Progenitor cell of endocrine pancreas (in vitro differentiated cells): ENCODE data around the gene PCBP2. TPM values are rescaled to one million over a fixed set of nuclear protein-coding genes. Genes with fewer than 3 reads are reported as not detected.

ENCODE experiments used
- DNase-seq: peaks from one replicate; pipeline ENCODE4 v3.0.0; 2021; ENCODE audit warnings: low spot score; ENCODE audit not compliant: unreplicated experiment
- H3K27ac Mint-ChIP-seq: 2 replicates; pipeline ENCODE4 v1.8.0; 2021; ENCODE audit warnings: mild to moderate bottlenecking, moderate library complexity, mixed read lengths
- H3K27me3 Mint-ChIP-seq: 2 replicates; pipeline ENCODE4 v1.8.0; 2021; ENCODE audit warnings: mixed read lengths
- H3K36me3 Mint-ChIP-seq: 2 replicates; pipeline ENCODE4 v1.8.0; 2022; ENCODE audit warnings: mixed read lengths; ENCODE audit not compliant: insufficient read depth
- H3K4me1 Mint-ChIP-seq: 2 replicates; pipeline ENCODE4 v1.8.0; 2021; ENCODE audit warnings: low read depth, mixed read lengths
- H3K4me3 Mint-ChIP-seq: 2 replicates; pipeline ENCODE4 v1.8.0; 2021; ENCODE audit warnings: low read depth, mild to moderate bottlenecking, moderate library complexity, mixed read lengths
- H3K9me3 Mint-ChIP-seq: 2 replicates; pipeline ENCODE4 v1.8.0; 2021; ENCODE audit warnings: low read depth, mixed read lengths
- CTCF ChIP-seq: fragments of 200-600 bp; sonication (generic); IDR thresholded peaks from one replicate; pipeline ENCODE4 v1.5.0; 2021; ENCODE audit warnings: antibody characterized with exemption, mild to moderate bottlenecking; ENCODE audit not compliant: unreplicated experiment
- total RNA-seq: library from RNA; stranded (reverse); gene quantifications from 2 replicates; pipeline ENCODE4 v1.2.1, GENCODE V29; 2021

PCBP2 gene
- total RNA-seq, 1 donor from 2014 or later = 1,400 TPM

GRCh38 chr12:53464685-53465418, 12.9 kb downstream of the PCBP2 start:
- H3K27ac Mint-ChIP-seq = peak overlapping the region; percentile 84
- no peak for DNase-seq

GRCh38 chr12:53465679-53466078, 13.8 kb downstream of the PCBP2 start:
- no peak overlapping the region for H3K4me3 Mint-ChIP-seq

More at GRCh38 chr12:53464685-53465418, 12.9 kb downstream of the PCBP2 start:
- Mint-ChIP-seq H3K27me3 (no peaks in the 10 kb centered on the region), H3K36me3 (peaks cover 47% of the 10 kb centered on the region), H3K9me3 (no peaks in the 10 kb centered on the region), H3K4me1 (peaks cover 2% of the 10 kb centered on the region), H3K4me3 (no peak overlapping the region)
- no peak for TF ChIP-seq CTCF

GRCh38 chr12:53466640-53467039, 14.7 kb downstream of the PCBP2 start:
- H3K9me3 Mint-ChIP-seq = no peaks in the 10 kb centered on the region
- DNase-seq = no peak
- peaks cover 47% of the 10 kb centered on the region for H3K36me3 Mint-ChIP-seq
- H3K27me3 Mint-ChIP-seq = no peaks in the 10 kb centered on the region
- no peak overlapping the region for H3K4me3 Mint-ChIP-seq
- H3K27ac Mint-ChIP-seq = no peak overlapping the region
- no peak for TF ChIP-seq CTCF
- H3K4me1 Mint-ChIP-seq = peaks cover 5% of the 10 kb centered on the region

More at GRCh38 chr12:53465679-53466078, 13.8 kb downstream of the PCBP2 start:
- TF ChIP-seq CTCF = no peak
- no peak for DNase-seq
- H3K36me3 Mint-ChIP-seq = peaks cover 46% of the 10 kb centered on the region
- H3K27me3 Mint-ChIP-seq = no peaks in the 10 kb centered on the region
- peaks cover 2% of the 10 kb centered on the region for H3K4me1 Mint-ChIP-seq
- H3K27ac Mint-ChIP-seq = peak overlapping the region; percentile 84
- no peaks in the 10 kb centered on the region for H3K9me3 Mint-ChIP-seq

- Mint-ChIP-seq H3K9me3 (no peaks in the 10 kb centered on the region), H3K27ac (no peak overlapping the region), H3K36me3 (peaks cover 51% of the 10 kb centered on the region), H3K27me3 (no peaks in the 10 kb centered on the region), H3K4me1 (peaks cover 5% of the 10 kb centered on the region), H3K4me3 (no peak overlapping the region)
- DNase-seq = no peak
- no peak for TF ChIP-seq CTCF
Observed at GRCh38 chr12:53467082-53467481, 15.2 kb downstream of the PCBP2 start.

GRCh38 chr12:53467880-53468279, 16.0 kb downstream of the PCBP2 start:
- H3K4me1 Mint-ChIP-seq = peaks cover 5% of the 10 kb centered on the region
- TF ChIP-seq CTCF = no peak
- H3K27ac Mint-ChIP-seq = peak overlapping the region; percentile 33
- no peak overlapping the region for H3K4me3 Mint-ChIP-seq
- H3K36me3 Mint-ChIP-seq = peaks cover 48% of the 10 kb centered on the region
- H3K27me3 Mint-ChIP-seq = no peaks in the 10 kb centered on the region
- H3K9me3 Mint-ChIP-seq = no peaks in the 10 kb centered on the region
- no peak for DNase-seq
